Gastrocnemius medialis (tissue), 4 donors: ENCODE results near the gene ABR.

ENCODE experiments used
- POLR2A ChIP-seq, 2 donors: fragments of 450-650 bp; IDR thresholded peaks; one replicate each; pipeline ENCODE4 v1.6.1; 2017; ENCODE audit warnings: antibody characterized with exemption in 2 of 2, mild to moderate bottlenecking in 2 of 2, moderate library complexity in 2 of 2
- TF ChIP-seq, protein P1 (sequence below), 5 experiments: fragments of 450-650 bp in 3 of 5; fragments of 200-600 bp in 2 of 5; sonication (generic) in 2 of 5; IDR thresholded peaks in 4 of 5; conservative IDR thresholded peaks in 1 of 5; 1 replicate in 4 of 5; 2 replicates in 1 of 5; pipeline ENCODE4 v1.5.1; 2016 to 2019; ENCODE audit warnings: antibody characterized with exemption in 5 of 5, mild to moderate bottlenecking in 3 of 5, moderate library complexity in 3 of 5

GRCh38 chr17:1108765-1109605 is 70.8 kb downstream of the ABR start:
- peak; percentile 22 to 26 for TF ChIP-seq POLR2A (IDR thresholded peaks at IDR 0.05)
- TF ChIP-seq, protein P1, sequence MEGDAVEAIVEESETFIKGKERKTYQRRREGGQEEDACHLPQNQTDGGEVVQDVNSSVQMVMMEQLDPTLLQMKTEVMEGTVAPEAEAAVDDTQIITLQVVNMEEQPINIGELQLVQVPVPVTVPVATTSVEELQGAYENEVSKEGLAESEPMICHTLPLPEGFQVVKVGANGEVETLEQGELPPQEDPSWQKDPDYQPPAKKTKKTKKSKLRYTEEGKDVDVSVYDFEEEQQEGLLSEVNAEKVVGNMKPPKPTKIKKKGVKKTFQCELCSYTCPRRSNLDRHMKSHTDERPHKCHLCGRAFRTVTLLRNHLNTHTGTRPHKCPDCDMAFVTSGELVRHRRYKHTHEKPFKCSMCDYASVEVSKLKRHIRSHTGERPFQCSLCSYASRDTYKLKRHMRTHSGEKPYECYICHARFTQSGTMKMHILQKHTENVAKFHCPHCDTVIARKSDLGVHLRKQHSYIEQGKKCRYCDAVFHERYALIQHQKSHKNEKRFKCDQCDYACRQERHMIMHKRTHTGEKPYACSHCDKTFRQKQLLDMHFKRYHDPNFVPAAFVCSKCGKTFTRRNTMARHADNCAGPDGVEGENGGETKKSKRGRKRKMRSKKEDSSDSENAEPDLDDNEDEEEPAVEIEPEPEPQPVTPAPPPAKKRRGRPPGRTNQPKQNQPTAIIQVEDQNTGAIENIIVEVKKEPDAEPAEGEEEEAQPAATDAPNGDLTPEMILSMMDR (IDR thresholded peaks at IDR 0.05 in 4 of 5, conservative IDR thresholded peaks at IDR 0.05 in 1 of 5) = no peak
